Epithelial cell of esophagus (primary cell): ENCODE results near the gene SOX12.
"Not testable (repeated sequence)": the region's sequence is repeated elsewhere in the genome, so short reads cannot be mapped to it uniquely, and the experiment has no call there.

Experiments
- DNase-seq: peaks from one replicate; pipeline ENCODE4 v3.0.0; 2010; ENCODE audit warnings: low read depth
- H3K4me3 ChIP-seq: 2 replicates; pipeline ENCODE4 v1.5.1; 2011; ENCODE audit warnings: mild to moderate bottlenecking, low read length, control low read depth
- TF ChIP-seq, protein P1 (sequence below): IDR thresholded peaks from 2 replicates; pipeline ENCODE4 v1.5.1; 2011; ENCODE audit warnings: low read depth, mild to moderate bottlenecking, low read length, control low read depth, inconsistent platforms; ENCODE audit not compliant: insufficient read depth; ENCODE audit errors: missing control alignments

Gene SOX12

DNA sequence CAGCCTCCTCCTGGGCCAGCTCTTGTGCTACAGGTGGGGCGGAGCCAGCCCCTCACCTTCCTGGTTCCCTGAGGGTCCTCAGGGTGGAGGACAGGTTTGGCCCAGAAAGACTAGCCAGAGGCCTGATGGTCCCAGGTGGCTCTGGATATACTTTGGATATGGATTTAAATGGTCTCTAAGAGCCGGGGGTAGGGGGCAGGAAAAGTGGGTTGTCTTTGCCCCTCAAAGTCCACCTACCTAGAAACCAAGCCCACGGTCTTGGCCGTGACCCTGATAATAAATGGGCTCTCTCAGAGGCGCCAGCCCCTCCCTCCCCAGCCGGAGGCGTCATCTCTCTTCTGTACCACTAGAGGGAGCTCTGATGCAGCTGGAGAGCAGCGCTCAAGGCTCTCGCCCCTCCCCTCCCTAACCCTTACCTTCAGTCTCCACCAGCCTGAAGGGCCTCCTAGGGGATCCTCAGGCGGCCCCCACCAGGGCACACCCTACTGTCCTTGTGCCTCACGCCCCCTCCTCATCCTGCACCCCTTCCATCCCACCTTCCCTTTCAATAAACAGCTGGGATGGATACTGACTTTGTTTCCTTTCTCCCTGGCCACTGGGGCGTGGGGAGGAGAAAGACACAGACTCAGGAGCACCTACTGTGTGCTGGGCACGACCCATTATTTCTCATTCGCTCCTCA is 29.1 kb downstream of the SOX12 start:
- H3K4me3 ChIP-seq: no peak overlapping the region
- peak; percentile 76 for DNase-seq
- TF ChIP-seq, protein P1, sequence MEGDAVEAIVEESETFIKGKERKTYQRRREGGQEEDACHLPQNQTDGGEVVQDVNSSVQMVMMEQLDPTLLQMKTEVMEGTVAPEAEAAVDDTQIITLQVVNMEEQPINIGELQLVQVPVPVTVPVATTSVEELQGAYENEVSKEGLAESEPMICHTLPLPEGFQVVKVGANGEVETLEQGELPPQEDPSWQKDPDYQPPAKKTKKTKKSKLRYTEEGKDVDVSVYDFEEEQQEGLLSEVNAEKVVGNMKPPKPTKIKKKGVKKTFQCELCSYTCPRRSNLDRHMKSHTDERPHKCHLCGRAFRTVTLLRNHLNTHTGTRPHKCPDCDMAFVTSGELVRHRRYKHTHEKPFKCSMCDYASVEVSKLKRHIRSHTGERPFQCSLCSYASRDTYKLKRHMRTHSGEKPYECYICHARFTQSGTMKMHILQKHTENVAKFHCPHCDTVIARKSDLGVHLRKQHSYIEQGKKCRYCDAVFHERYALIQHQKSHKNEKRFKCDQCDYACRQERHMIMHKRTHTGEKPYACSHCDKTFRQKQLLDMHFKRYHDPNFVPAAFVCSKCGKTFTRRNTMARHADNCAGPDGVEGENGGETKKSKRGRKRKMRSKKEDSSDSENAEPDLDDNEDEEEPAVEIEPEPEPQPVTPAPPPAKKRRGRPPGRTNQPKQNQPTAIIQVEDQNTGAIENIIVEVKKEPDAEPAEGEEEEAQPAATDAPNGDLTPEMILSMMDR: peak; percentile 94

DNA sequence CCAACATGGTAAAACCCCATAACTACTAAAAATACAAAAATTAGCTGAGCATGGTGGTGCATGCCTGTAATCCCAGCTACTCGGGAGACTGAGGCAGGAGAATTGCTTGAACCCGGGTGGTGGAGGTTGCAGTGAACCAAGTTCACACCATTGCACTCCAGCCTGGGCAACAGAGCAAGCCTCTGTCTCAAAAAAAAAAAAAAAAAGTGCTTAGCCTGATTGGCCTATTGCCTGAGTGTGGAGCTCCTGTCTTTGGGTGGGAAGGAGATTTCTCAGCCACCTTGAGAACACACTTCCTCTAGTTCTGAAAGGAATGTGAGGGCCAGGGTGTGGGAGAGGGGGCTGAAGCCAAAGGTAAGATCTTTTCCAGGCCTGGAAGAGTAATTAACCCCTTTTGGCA is 30.8 kb downstream of the SOX12 start:
- H3K4me3 ChIP-seq, DNase-seq: not testable (repeated sequence)

DNA sequence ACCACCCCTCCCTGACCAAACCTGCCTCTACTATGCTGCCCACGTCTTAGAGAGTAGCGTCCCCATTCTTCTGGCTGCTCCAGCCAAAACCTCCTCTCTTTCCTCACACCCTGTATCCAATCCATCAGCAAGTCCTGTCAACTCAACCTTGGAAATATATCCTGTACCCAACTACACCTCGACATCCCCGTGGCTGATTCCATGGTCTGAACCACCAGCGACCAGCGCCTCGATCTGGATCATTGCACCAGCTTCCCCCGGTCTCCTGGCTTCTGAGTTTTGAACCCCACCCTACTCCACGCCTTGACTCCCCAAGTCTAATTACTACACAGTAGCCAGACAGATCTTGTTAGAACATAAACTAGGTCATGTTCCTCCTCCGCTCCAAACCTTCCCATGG is 31.4 kb downstream of the SOX12 start:
- no peak for DNase-seq

DNA sequence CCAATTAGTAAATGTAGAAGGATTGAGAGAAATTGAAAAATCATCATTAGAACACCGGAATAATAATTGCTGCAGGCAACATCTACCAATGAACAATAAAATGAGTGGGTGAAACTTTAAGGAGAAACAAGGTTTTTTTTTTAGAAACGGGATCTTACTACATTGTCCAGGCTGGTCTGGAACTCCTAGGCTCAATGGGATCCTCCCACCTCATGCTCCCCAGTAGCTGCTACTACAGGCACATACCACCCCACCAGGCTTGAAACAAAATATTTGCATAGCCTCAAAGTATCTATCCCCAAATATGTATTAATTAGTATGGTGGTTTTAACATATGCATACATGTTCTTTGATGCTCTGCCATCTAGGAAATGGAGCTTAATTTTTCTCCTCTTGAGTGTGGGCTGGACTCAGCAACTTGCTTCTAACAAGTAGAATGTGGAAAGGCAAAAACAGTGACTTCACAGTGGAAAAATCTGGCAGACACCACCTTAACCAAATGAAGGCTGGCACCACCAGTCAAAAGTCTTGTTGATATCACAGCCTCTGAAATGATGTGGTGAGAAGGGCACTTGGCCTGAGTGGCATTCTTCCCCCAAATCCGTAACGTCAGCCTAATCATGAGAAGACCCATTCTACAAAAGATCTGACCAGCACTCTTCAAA is 33.7 kb downstream of the SOX12 start:
- H3K4me3 ChIP-seq: no peak overlapping the region
- no peak for DNase-seq
- TF ChIP-seq, protein P1: no peak

More for the DNA sequence above, 31.4 kb downstream of the SOX12 start:
- TF ChIP-seq, protein P1: no peak
- H3K4me3 ChIP-seq: no peak overlapping the region

DNA sequence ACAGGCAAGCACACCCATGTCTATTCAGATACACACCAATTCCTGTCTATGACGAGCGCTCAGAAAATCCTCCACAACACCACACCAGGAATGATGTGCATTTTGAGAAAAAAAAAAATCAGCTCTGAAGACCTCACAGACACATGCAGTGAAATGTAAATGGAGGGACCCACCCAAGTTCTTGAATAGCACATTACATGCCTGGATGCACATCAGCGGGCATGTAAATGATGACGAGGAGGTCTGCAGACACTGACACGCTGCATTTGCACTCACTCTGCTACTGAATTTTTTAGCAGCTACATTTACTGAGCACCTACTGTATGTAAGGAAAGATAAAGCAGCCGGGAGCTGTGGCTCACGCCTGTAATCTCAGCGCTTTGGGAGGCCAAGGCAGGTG is 36.2 kb downstream of the SOX12 start:
- TF ChIP-seq, protein P1: no peak
- no peak overlapping the region for H3K4me3 ChIP-seq
- DNase-seq: no peak

DNA sequence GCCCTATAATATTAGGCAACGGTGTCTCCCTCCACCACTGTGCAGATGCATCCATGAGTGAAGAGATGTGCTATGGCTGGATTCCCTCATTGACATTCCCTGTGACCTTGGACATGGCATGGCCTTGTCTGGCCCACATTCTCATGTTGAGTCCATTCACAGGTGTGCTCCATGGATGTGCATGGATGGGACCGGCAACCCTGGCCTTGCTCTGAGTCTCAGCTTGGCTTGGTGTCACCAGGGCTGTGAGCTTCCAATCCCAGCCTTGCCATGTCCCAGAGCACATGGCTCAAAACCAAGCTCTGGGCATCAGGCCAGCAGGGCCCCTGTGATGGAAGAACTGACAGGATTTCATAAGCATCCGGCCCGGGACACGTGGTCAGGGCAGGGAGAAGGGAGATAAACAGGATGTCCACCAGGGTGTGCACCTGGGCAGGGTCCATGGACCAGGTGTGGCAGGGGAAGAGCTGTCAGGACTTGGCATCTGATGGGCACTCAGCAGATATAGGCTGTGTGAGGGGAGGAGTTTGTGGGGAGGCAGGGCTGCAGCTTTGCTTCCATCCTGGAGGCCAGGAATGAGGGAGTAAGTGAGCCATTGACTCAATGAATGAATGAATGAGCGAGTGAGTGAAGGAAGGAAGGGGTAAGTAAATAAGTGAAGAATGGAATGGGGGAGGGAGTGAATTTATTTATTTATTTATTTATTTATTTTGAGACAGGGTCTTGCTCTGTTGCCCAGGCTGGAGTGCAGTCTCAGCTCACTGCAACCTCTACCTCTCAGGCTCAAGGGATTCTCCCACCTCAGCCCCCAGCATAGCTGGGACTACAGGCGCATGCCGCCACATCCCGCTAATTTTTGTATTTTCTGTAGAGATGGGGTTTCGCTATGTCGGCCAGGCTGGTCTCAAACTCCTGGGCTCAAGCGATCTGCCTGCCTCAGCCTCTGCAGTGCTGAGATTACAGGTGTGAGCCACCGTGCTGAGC is 37.2 kb downstream of the SOX12 start:
- DNase-seq: peak; percentile 96
- TF ChIP-seq, protein P1: peak; percentile 76

More for the DNA sequence above, 37.2 kb downstream of the SOX12 start:
- no peak overlapping the region for H3K4me3 ChIP-seq
